Measurements from ENCODE around the gene MTARC1. TPM values are rescaled to one million over a fixed set of nuclear protein-coding genes. Genes with fewer than 3 reads are reported as not detected.

The MTARC1 gene
- total and polyA plus RNA-seq, 10 of the 15 experiments (the other 5 are each of a cell fraction or from before 2014, with no cell fraction given) = 0.23 to 1.5 (median 0.48) TPM

DNA sequence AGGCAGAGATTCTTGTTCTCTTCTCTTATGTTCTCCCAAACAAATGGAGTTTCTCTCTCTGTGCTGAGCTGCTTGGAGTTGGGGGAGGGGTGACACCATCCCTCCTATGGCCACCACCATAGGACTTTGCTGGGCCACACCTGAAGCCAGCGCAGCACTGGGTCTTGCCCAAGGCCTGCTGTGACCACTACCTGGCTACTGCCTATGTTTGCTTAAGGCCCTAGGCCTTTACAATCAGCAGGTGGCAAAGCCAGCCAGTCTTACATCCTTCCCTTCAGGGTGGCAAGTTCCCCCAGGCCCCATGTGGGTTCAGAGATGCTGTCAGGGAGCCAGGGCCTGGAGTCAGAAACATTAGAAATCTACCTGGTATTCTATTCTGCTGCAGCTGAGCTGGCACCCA, 44.9 kb upstream of the MTARC1 start:
- ATAC-seq (no peak), DNase-seq (ENCODE audit: low read depth, low spot score) (no peak), FAIRE-seq (no peak)
- Histone ChIP-seq H3K36me3 (ENCODE audit: control insufficient read depth in 2 of 2, insufficient read depth in 2 of 2, low read length in 1 of 2) (no peaks in the 10 kb centered on the region), H3K9me3 (replicated peaks; ENCODE audit: control insufficient read depth, insufficient read depth, low read length) (no peaks in the 10 kb centered on the region), H2AFZ (ENCODE audit: control insufficient read depth, low read depth, low read length) (no peak overlapping the region), H3K4me1 (ENCODE audit: control insufficient read depth, insufficient read depth, low read length) (no peaks in the 10 kb centered on the region), H3K27me3 (replicated peaks in 1 of 2; ENCODE audit: control insufficient read depth in 2 of 2, insufficient read depth in 2 of 2, low read length in 1 of 2) (peaks cover 2 to 4% of the 10 kb centered on the region in 2 experiments; a peak in 2 of 4 replicates), H3K4me2 (ENCODE audit: control insufficient read depth, insufficient read depth) (no peak overlapping the region), H3K4me3 (no peak overlapping the region), H3K9ac (ENCODE audit: control insufficient read depth, insufficient read depth, low read length) (no peak overlapping the region), H3K79me2 (ENCODE audit: control insufficient read depth, insufficient read depth, low read length) (no peaks in the 10 kb centered on the region), H3K27ac (ENCODE audit: control insufficient read depth, insufficient read depth) (no peak overlapping the region), H4K20me1 (ENCODE audit: control insufficient read depth, insufficient read depth) (no peaks in the 10 kb centered on the region)
- ChIA-PET POLR2A (no interaction called here), RAD21 (ENCODE audit: unreplicated experiment) (no interaction called here), CTCF (interaction anchor here (1.6 to 2.7 kb wide), 2 partner anchors 8 to 15 kb away, joined by 3 to 13 read pairs; no protein-coding TSS in a partner anchor), SMC1A (ENCODE audit: uncharacterized antibody, unreplicated experiment) (interaction anchor here (1.3 to 1.6 kb wide), 2 partner anchors 8 to 23 kb away, joined by 3 read pairs; no protein-coding TSS in a partner anchor)
- in situ Hi-C loops (cut with MboI) = no loop called here
- intact Hi-C loops (cut with micrococcal nuclease; ENCODE audit: unreplicated experiment) = no loop called here
- BruUV-seq (replicated peaks) = no TSS peak
- TF ChIP-seq, protein P1, sequence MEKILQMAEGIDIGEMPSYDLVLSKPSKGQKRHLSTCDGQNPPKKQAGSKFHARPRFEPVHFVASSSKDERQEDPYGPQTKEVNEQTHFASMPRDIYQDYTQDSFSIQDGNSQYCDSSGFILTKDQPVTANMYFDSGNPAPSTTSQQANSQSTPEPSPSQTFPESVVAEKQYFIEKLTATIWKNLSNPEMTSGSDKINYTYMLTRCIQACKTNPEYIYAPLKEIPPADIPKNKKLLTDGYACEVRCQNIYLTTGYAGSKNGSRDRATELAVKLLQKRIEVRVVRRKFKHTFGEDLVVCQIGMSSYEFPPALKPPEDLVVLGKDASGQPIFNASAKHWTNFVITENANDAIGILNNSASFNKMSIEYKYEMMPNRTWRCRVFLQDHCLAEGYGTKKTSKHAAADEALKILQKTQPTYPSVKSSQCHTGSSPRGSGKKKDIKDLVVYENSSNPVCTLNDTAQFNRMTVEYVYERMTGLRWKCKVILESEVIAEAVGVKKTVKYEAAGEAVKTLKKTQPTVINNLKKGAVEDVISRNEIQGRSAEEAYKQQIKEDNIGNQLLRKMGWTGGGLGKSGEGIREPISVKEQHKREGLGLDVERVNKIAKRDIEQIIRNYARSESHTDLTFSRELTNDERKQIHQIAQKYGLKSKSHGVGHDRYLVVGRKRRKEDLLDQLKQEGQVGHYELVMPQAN (conservative IDR thresholded peaks at IDR 0.05) = no peak
- TF ChIP-seq ETV6 (conservative IDR thresholded peaks at IDR 0.05 in 1 of 2, IDR thresholded peaks at IDR 0.05 in 1 of 2; ENCODE audit: borderline replicate concordance in 1 of 2, low read depth in 1 of 2) = no peak
- no peak for TF ChIP-seq JUND (IDR thresholded peaks at IDR 0.05; ENCODE audit: low read depth, low read length)
- TF ChIP-seq POLR2AphosphoS2 (IDR thresholded peaks at IDR 0.05; ENCODE audit: low read depth, low read length) = no peak
- 100% methylated on average over 1 of the region's 1 CpG for WGBS (ENCODE audit: insufficient coverage, insufficient replicate concordance, low lambda C conversion rate, missing lambda C conversion rate)

DNA sequence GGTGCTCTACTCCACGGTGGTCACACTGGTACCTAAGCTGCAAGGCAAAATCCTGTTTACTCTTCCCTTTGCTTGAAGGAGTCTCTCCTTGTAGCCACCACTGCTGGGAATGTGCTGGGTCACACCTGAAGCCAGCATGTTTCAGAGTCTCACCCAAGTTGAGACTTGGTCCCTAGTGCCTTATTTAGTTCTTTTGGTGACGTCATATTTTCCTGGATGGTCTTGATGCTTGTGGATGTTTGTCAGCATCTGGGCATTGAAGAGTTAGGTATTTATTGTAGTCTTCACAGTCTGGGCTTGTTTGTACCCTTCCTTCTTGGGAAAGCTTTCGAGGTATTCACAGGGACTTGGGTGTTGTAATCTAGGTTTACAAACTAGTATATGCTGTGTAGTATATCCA, 44.2 kb upstream of the MTARC1 start:
- Histone ChIP-seq H3K79me2 (ENCODE audit: control insufficient read depth, insufficient read depth, low read length) (no peaks in the 10 kb centered on the region), H3K4me2 (ENCODE audit: control insufficient read depth, insufficient read depth) (no peak overlapping the region), H3K4me3 (no peak overlapping the region), H3K27ac (ENCODE audit: control insufficient read depth, insufficient read depth) (no peak overlapping the region), H3K9ac (ENCODE audit: control insufficient read depth, insufficient read depth, low read length) (no peak overlapping the region), H3K27me3 (replicated peaks in 1 of 2; ENCODE audit: control insufficient read depth in 2 of 2, insufficient read depth in 2 of 2, low read length in 1 of 2) (peaks cover 2 to 9% of the 10 kb centered on the region in 2 experiments; a peak in 2 of 4 replicates), H2AFZ (ENCODE audit: control insufficient read depth, low read depth, low read length) (no peak overlapping the region), H4K20me1 (ENCODE audit: control insufficient read depth, insufficient read depth) (no peaks in the 10 kb centered on the region), H3K36me3 (ENCODE audit: control insufficient read depth in 2 of 2, insufficient read depth in 2 of 2, low read length in 1 of 2) (no peaks in the 10 kb centered on the region), H3K9me3 (replicated peaks; ENCODE audit: control insufficient read depth, insufficient read depth, low read length) (no peaks in the 10 kb centered on the region), H3K4me1 (ENCODE audit: control insufficient read depth, insufficient read depth, low read length) (no peaks in the 10 kb centered on the region)
- ChIA-PET SMC1A (ENCODE audit: uncharacterized antibody, unreplicated experiment) (interaction anchor here (0.7 to 1.6 kb wide), 2 partner anchors 7 to 22 kb away, joined by 3 read pairs; no protein-coding TSS in a partner anchor), POLR2A (no interaction called here), CTCF (interaction anchor here (1.6 to 2.7 kb wide), 2 partner anchors 9 to 15 kb away, joined by 3 to 13 read pairs; no protein-coding TSS in a partner anchor), RAD21 (ENCODE audit: unreplicated experiment) (no interaction called here)
- FAIRE-seq = no peak
- in situ Hi-C loops (cut with MboI) (no loop called here), intact Hi-C loops (cut with micrococcal nuclease; ENCODE audit: unreplicated experiment) (no loop called here)
- WGBS (ENCODE audit: insufficient coverage, insufficient replicate concordance, low lambda C conversion rate, missing lambda C conversion rate) = 33% methylated on average over 3 of the region's 3 CpGs
- no peak for TF ChIP-seq POU2F2 (IDR thresholded peaks at IDR 0.05; ENCODE audit: borderline replicate concordance, low read depth, low read length)
- TF ChIP-seq ATF7 (IDR thresholded peaks at IDR 0.05; ENCODE audit: low read depth) = peak; percentile 48; the same call in 1 of the 2 replicates
- BruUV-seq (replicated peaks) = no TSS peak
- DNase-seq (ENCODE audit: low read depth, low spot score) = no peak
- no peak for ATAC-seq

Measured in GM12878 (cell line).